Adrenal gland (tissue), 12 donors: ENCODE results near the gene ZNF438. TPM values are rescaled to one million over a fixed set of nuclear protein-coding genes. Genes with fewer than 3 reads are reported as not detected.

Experiments
- DNase-seq, 7 donors: peaks; one replicate each; pipeline ENCODE4 v3.0.0-alpha.2; 2019 to 2020
- H3K27ac ChIP-seq, 5 donors: fragments of 200-600 bp; sonication (generic) in 4 of 5; 1 replicate in 3 of 5; 2 replicates in 2 of 5; pipeline versions ENCODE4 v1.5.1 to v1.8.0; 2016 to 2020; ENCODE audit warnings: mild to moderate bottlenecking in 1 of 5
- H3K27me3 ChIP-seq: fragments of 200-600 bp; 2 replicates; pipeline ENCODE4 v1.8.0; 2021
- H3K36me3 ChIP-seq, 2 donors: fragments of 200-600 bp; replicated peaks in 1 of 2; 1 replicate in 1 of 2; 2 replicates in 1 of 2; pipeline versions ENCODE4 v1.5.1 to v1.8.0; 2018 to 2022
- H3K4me1 ChIP-seq, 2 donors: fragments of 200-600 bp; replicated peaks in 1 of 2; 1 replicate in 1 of 2; 2 replicates in 1 of 2; pipeline versions ENCODE4 v1.5.1 to v1.8.0; 2018 to 2021
- H3K4me3 ChIP-seq, 4 donors: fragments of 200-600 bp; sonication (generic) in 3 of 4; one replicate each; pipeline ENCODE4 v1.5.1; 2016 to 2018
- H3K9me3 ChIP-seq, 3 donors: fragments of 200-600 bp; sonication (generic) in 1 of 3; replicated peaks in 1 of 3; 1 replicate in 2 of 3; 2 replicates in 1 of 3; pipeline versions ENCODE4 v1.5.1 to v1.8.0; 2016 to 2021
- CTCF ChIP-seq, 6 experiments: fragments of 450-650 bp in 4 of 6; fragments of 200-600 bp in 2 of 6; sonication (generic) in 1 of 6; IDR thresholded peaks; 1 replicate in 5 of 6; 2 replicates in 1 of 6; pipeline versions ENCODE4 v1.5.1 to v1.8.0; 2016 to 2021; ENCODE audit warnings: antibody characterized with exemption in 6 of 6, mild to moderate bottlenecking in 2 of 6, moderate library complexity in 1 of 6
- POLR2A ChIP-seq, 2 donors: fragments of 450-650 bp; IDR thresholded peaks; one replicate each; pipeline ENCODE4 v1.6.1; 2017; ENCODE audit warnings: antibody characterized with exemption in 2 of 2, mild to moderate bottlenecking in 2 of 2, moderate library complexity in 1 of 2
- WGBS, 4 donors: extraction: QIAGEN DNeasy Blood & Tissue Kit in 2 of 4; methylation state at CpG; one replicate each; pipeline versions ENCODE4 v1.1.5 to v1.1.7; 2013 to 2017; 5-methylcytosine and 5-hydroxymethylcytosine counted together
- intact Hi-C, 2 donors: fragments of 100-400 bp; cut with DNase I; formaldehyde crosslinking; loops; one replicate each; pipeline versions ENCODE4 v1.14.1 to v1.15.0; 2022 to 2023
- polyA plus RNA-seq, 3 donors: library from polyadenylated mRNA; stranded (reverse); fragments of 200-250 nt in 2 of 3; fragments of 350-450 nt in 1 of 3; fragmentation: Illumina TruSeq in 1 of 3; extraction: RNeasy Lipid Tissue Mini Kit (QIAGEN cat#74804) in 1 of 3; gene quantifications; one replicate each; pipeline ENCODE4 v1.2.3, GENCODE V29; 2013 to 2014
- total RNA-seq, 9 donors: library from RNA; depleted of rRNA in 4 of 9; stranded (reverse); fragments of >200 nt in 4 of 9; fragments of 120-200 nt in 1 of 9; fragmentation: NEBNext Ultra II Directional in 1 of 9; extraction: Animal tissue kit (Norgen Biotek cat#: 25700) in 1 of 9; gene quantifications; one replicate each; pipeline versions ENCODE4 v1.1.0 to v1.2.4, GENCODE V29; 2013 to 2023
- donor health status: healthy with polysubstance abuse.
- donor health status: Bipolar disorder and iron deficiency.
- donor health status: DM: yes; HTN: yes; CAD: no.
- donor health status: DM: no; HTN: no; CAD: no.
- donor health status: DM: no; HTN: no; CAD: no.
- donor health status: DM: yes; HTN: yes; CAD: no.

The ZNF438 gene
- total and polyA plus RNA-seq, 12 donors, result 3.4 to 15.5 (median 5.7) TPM

- no peak for DNase-seq
- Histone ChIP-seq H3K4me3 (no peak overlapping the region), H3K9me3 (no peaks in the 10 kb centered on the region), H3K4me1 (peaks cover 13 to 35% of the 10 kb centered on the region in 2 donors), H3K27ac (peak overlapping the region in 4 of 5 donors; percentile 45 to 67 (median 52)), H3K27me3 (no peaks in the 10 kb centered on the region), H3K36me3 (no peaks in the 10 kb centered on the region)
- 71 to 76% (median 73%) methylated on average over 2 of the region's 2 CpGs for WGBS, 4 donors
- intact Hi-C loops, result no loop called here
- TF ChIP-seq POLR2A (IDR thresholded peaks at IDR 0.05) (no peak), CTCF (IDR thresholded peaks at IDR 0.05) (no peak)
These were observed 12.7 kb downstream of the ZNF438 start for GRCh38 chr10:31018962-31019361.

DNA sequence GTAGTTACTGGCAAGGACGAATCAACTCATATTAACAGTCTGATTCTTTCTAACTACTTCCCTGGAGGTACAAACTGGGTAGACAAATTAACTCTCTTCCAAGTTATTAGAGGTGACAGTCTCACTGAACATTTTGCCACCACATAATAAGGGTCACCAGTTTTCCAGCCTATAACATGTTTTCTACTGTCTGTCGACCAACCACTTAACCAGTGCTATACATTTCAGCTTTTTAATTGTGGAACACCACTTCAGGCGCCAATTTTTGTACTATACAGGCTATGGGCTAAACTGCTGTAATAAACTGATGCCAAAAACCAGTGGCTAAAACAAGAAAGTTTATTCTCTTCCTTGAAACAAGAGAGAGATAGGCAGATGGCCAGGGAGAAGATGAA, 13.3 kb downstream of the ZNF438 start:
- intact Hi-C loops, result no loop called here
- no peaks in the 10 kb centered on the region for H3K9me3 ChIP-seq
- no peak for TF ChIP-seq POLR2A (IDR thresholded peaks at IDR 0.05)
- no peak for TF ChIP-seq CTCF (IDR thresholded peaks at IDR 0.05)
- H3K4me1 ChIP-seq, result peaks cover 13 to 35% of the 10 kb centered on the region in 2 donors
- 84 to 89% (median 86%) methylated on average over 3 of the region's 3 CpGs for WGBS, 4 donors
- H3K36me3 ChIP-seq, result no peaks in the 10 kb centered on the region
- H3K27ac ChIP-seq, result peak overlapping the region in 4 of 5 donors; percentile 45 to 67 (median 52)
- no peaks in the 10 kb centered on the region for H3K27me3 ChIP-seq
- H3K4me3 ChIP-seq, result no peak overlapping the region
- DNase-seq, result no peak

DNA sequence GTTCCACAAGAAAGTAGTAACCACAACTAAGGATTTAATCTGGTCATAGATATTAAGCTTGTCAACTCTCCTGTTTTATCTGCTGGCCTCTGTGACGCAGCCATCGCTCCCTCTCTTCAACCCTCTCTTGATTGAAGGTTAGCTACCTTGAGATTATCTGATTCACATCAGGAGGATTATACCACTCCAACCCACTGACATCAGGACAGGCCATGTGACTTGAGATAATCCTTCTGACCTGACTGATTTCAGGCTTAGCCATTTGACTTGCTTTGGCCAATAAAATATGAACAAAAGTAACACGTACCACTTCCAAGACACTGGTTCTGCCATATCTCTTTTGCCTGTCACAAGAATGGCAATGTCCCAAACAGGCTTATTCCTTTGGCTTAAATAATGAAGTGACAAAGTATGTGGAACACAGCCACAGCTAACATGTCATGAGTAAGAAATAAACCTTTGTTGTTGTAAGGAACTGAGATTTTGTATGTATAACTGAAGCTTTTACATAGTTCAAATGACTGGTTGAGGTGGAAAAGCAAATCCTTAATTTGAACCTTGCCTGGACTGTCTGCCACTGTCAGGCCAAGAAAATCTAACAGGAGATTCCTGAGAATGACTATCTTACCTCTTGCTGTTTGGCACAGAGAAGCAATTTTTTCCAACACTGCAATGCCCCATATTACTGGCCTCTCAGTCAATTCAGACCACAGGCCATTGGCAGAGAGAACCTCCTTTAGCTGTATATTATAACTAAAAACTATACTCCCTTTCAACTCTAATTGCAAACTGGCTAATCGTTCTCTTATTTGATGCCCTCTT, 13.9 kb downstream of the ZNF438 start:
- no peaks in the 10 kb centered on the region for H3K36me3 ChIP-seq
- WGBS, 4 donors, result 45 to 63% (median 52%) methylated on average over 4 of the region's 4 CpGs
- peak in 3 of 7 donors; percentile 25 to 55 (median 32) for DNase-seq
- peak overlapping the region in 4 of 5 donors; percentile 41 to 67 (median 52) for H3K27ac ChIP-seq
- H3K27me3 ChIP-seq, result no peaks in the 10 kb centered on the region
- TF ChIP-seq CTCF (IDR thresholded peaks at IDR 0.05), result no peak
- TF ChIP-seq POLR2A (IDR thresholded peaks at IDR 0.05), result no peak
- intact Hi-C loops, result no loop called here
- no peaks in the 10 kb centered on the region for H3K9me3 ChIP-seq
- no peak overlapping the region for H3K4me3 ChIP-seq
- peaks cover 13 to 35% of the 10 kb centered on the region in 2 donors for H3K4me1 ChIP-seq

DNA sequence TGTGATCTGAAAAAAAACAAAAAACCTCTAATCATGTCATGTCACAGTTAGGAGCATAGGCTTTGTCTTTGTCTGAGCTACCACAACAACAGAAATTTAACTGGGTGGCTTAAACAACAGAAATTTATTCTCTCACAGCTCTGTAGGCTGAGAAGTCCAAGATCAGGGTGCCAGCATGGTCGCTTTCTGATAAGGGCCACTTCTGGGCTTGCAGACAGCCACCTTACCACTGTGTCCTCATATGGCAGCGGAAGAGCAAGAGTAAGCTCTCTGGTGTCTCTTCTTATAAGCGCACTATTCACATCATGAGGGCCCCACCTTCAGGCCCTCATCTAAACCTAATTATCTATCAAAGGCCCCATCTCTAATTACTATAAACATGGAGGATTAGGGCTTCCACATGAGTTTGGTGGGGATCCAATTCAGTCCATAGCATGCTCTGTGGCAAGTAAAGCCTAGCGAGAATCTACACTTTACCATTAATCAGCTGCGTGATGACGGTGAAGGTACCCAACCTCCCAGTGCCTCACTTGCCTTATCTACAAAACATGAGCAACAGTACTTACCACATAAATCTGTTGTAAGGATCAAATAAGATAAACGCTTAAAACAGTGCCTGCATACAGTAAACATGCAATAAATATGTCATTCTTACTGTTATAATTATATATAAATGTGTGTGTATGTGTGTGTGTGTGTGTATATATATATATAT, 17.3 kb downstream of the ZNF438 start:
- H3K27ac ChIP-seq, result no peak overlapping the region
- intact Hi-C loops, result no loop called here
- no peak overlapping the region for H3K4me3 ChIP-seq
- WGBS, 4 donors, result 94 to 97% (median 95%) methylated on average over 7 of the region's 7 CpGs
- TF ChIP-seq CTCF (IDR thresholded peaks at IDR 0.05) (no peak), POLR2A (IDR thresholded peaks at IDR 0.05) (no peak)
- H3K4me1 ChIP-seq, result peaks cover 13 to 33% of the 10 kb centered on the region in 2 donors
- H3K36me3 ChIP-seq, result no peaks in the 10 kb centered on the region
- no peaks in the 10 kb centered on the region for H3K27me3 ChIP-seq
- DNase-seq, result no peak
- H3K9me3 ChIP-seq, result no peaks in the 10 kb centered on the region
